UCSD-AML1 (cell line): ENCODE data around the gene DIP2A.
"Not testable (repeated sequence)": the region's sequence is repeated elsewhere in the genome, so short reads cannot be mapped to it uniquely, and the experiment has no call there.

Experiments used
- DNase-seq: peaks from one replicate; lab custom pipeline; 2025; ENCODE audit not compliant: unreplicated experiment; lab: John Stamatoyannopoulos, UW

DIP2A gene

GRCh38 chr21:46425571-46425970 is 33.1 kb upstream of the DIP2A start:
- DNase-seq = no peak

GRCh38 chr21:46426313-46427046 is 32.2 kb upstream of the DIP2A start:
- no peak for DNase-seq

GRCh38 chr21:46427516-46427915 is 31.2 kb upstream of the DIP2A start:
- no peak for DNase-seq

- no peak for DNase-seq
Observed at GRCh38 chr21:46428286-46428685, 30.4 kb upstream of the DIP2A start.

- no peak for DNase-seq
Observed at GRCh38 chr21:46428987-46429710, 29.5 kb upstream of the DIP2A start.

- no peak for DNase-seq
Observed at GRCh38 chr21:46429754-46430681, 28.7 kb upstream of the DIP2A start.

GRCh38 chr21:46431448-46431847 is 27.2 kb upstream of the DIP2A start:
- DNase-seq = no peak

GRCh38 chr21:46431884-46432488 is 26.7 kb upstream of the DIP2A start:
- no peak for DNase-seq

GRCh38 chr21:46433116-46433515 is 25.6 kb upstream of the DIP2A start:
- not testable (repeated sequence) for DNase-seq

GRCh38 chr21:46434322-46434958 is 24.3 kb upstream of the DIP2A start:
- DNase-seq = no peak

- no peak for DNase-seq
Observed at GRCh38 chr21:46435786-46436227, 22.9 kb upstream of the DIP2A start.

- no peak for DNase-seq
Observed at GRCh38 chr21:46436621-46437020, 22.1 kb upstream of the DIP2A start.

- no peak for DNase-seq
Observed at GRCh38 chr21:46437096-46437498, 21.6 kb upstream of the DIP2A start.

- DNase-seq = no peak
Observed at GRCh38 chr21:46437511-46437910, 21.2 kb upstream of the DIP2A start.

- DNase-seq = no peak
Observed at GRCh38 chr21:46438241-46438640, 20.4 kb upstream of the DIP2A start.

GRCh38 chr21:46439906-46440305 is 18.8 kb upstream of the DIP2A start:
- DNase-seq = no peak

- no peak for DNase-seq
Observed at GRCh38 chr21:46441331-46441730, 17.4 kb upstream of the DIP2A start.

- no peak for DNase-seq
Observed at GRCh38 chr21:46441961-46442498, 16.7 kb upstream of the DIP2A start.

- no peak for DNase-seq
Observed at GRCh38 chr21:46442938-46443337, 15.8 kb upstream of the DIP2A start.

- DNase-seq = no peak
Observed at GRCh38 chr21:46443910-46444309, 14.8 kb upstream of the DIP2A start.
